ENCODE data around the gene ZNF726.
"Not testable (repeated sequence)": the region's sequence is repeated elsewhere in the genome, so short reads cannot be mapped to it uniquely, and the experiment has no call there.

Gene ZNF726

GRCh38 chr19:23876261-23876660, 38.4 kb upstream of the ZNF726 start:
- Histone ChIP-seq H3K79me1 (replicated peaks; ENCODE audit: low read length, poor library complexity, severe bottlenecking) (no peaks in the 10 kb centered on the region), H2BK15ac (ENCODE audit: low read depth, poor library complexity, severe bottlenecking) (no peak overlapping the region)

DNA sequence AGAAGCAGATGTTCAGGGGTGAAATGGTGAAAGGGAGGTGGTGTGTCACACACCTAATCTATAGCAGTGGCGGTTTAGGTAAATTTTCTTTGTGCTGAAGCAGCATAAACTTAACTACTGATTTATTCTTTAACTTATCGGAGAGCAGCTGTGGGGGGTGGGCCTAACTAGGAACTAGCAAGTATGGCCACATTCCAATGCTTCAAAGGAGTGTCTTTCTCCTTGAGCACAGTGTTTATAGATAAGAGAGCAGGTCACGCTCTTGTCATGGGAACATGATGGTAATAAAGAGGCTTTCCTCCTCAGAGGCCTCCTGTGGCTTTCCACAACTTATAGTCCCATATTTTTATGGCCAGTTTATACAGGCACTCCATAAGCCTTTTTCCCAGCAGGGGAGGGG, 37.9 kb upstream of the ZNF726 start:
- WGBS: 93% methylated on average over 2 of the region's 3 CpGs
- H3K4me1 ChIP-seq (ENCODE audit: control insufficient read depth, insufficient read depth, low read depth, low read length); H3K27ac ChIP-seq (ENCODE audit: low read length, poor library complexity, severe bottlenecking); H3K23ac ChIP-seq (ENCODE audit: low read length in 2 of 2); H4K91ac ChIP-seq (ENCODE audit: low read length); H4K8ac ChIP-seq (ENCODE audit: low read length); H3K27me3 ChIP-seq (ENCODE audit: control insufficient read depth in 1 of 2, insufficient read depth in 1 of 2, low read length in 2 of 2); H3K79me1 ChIP-seq (replicated peaks; ENCODE audit: low read length, poor library complexity, severe bottlenecking); H2AFZ ChIP-seq (ENCODE audit: low read depth, low read length); H3K36me3 ChIP-seq (ENCODE audit: control insufficient read depth in 1 of 2, insufficient read depth in 2 of 2, low read depth in 1 of 2, low read length in 2 of 2); H3K4me3 ChIP-seq (ENCODE audit: insufficient read depth in 1 of 2, low read depth in 1 of 2, low read length in 2 of 2); H3K18ac ChIP-seq (ENCODE audit: low read depth in 1 of 2, low read length in 2 of 2); H2BK12ac ChIP-seq (ENCODE audit: low read length in 2 of 2); DNase-seq; H3K9ac ChIP-seq (ENCODE audit: low read length); H3K4ac ChIP-seq (ENCODE audit: low read depth in 1 of 2, low read length in 2 of 2); H3K4me2 ChIP-seq (ENCODE audit: low read length, poor library complexity, severe bottlenecking); H2BK120ac ChIP-seq (ENCODE audit: low read depth, low read length); H3K14ac ChIP-seq (ENCODE audit: low read length in 2 of 2); H2BK15ac ChIP-seq (ENCODE audit: low read depth, poor library complexity, severe bottlenecking); H2AK5ac ChIP-seq (ENCODE audit: low read length, severe bottlenecking); H2BK5ac ChIP-seq (ENCODE audit: low read depth, low read length, poor library complexity, severe bottlenecking): not testable (repeated sequence)
- peaks cover 32% of the 10 kb centered on the region for H3K9me3 ChIP-seq (ENCODE audit: control insufficient read depth, low read length)

More at GRCh38 chr19:23876261-23876660, 38.4 kb upstream of the ZNF726 start:
- no peak overlapping the region for H3K14ac ChIP-seq (ENCODE audit: low read length in 2 of 2)
- H3K27ac ChIP-seq (ENCODE audit: low read length, poor library complexity, severe bottlenecking): no peak overlapping the region
- H3K36me3 ChIP-seq (ENCODE audit: control insufficient read depth in 1 of 2, insufficient read depth in 2 of 2, low read depth in 1 of 2, low read length in 2 of 2): no peaks in the 10 kb centered on the region
- no peak overlapping the region for H2AFZ ChIP-seq (ENCODE audit: low read depth, low read length)
- no peak overlapping the region for H3K23ac ChIP-seq (ENCODE audit: low read length in 2 of 2)
- H3K9me3 ChIP-seq (ENCODE audit: control insufficient read depth, low read length): peaks cover 33% of the 10 kb centered on the region
- H3K4me2 ChIP-seq (ENCODE audit: low read length, poor library complexity, severe bottlenecking): no peak overlapping the region
- no peak for DNase-seq
- 68% methylated on average over 12 of the region's 12 CpGs for WGBS
- H3K27me3 ChIP-seq (ENCODE audit: control insufficient read depth in 1 of 2, insufficient read depth in 1 of 2, low read length in 2 of 2): no peaks in the 10 kb centered on the region
- no peak overlapping the region for H2BK5ac ChIP-seq (ENCODE audit: low read depth, low read length, poor library complexity, severe bottlenecking)
- no peak overlapping the region for H2BK120ac ChIP-seq (ENCODE audit: low read depth, low read length)
- no peak overlapping the region for H2AK5ac ChIP-seq (ENCODE audit: low read length, severe bottlenecking)
- no peak overlapping the region for H3K4me3 ChIP-seq (ENCODE audit: insufficient read depth in 1 of 2, low read depth in 1 of 2, low read length in 2 of 2)
- H3K4me1 ChIP-seq (ENCODE audit: control insufficient read depth, insufficient read depth, low read depth, low read length): no peaks in the 10 kb centered on the region
- no peak overlapping the region for H3K18ac ChIP-seq (ENCODE audit: low read depth in 1 of 2, low read length in 2 of 2)
- no peak overlapping the region for H4K8ac ChIP-seq (ENCODE audit: low read length)
- no peak overlapping the region for H3K9ac ChIP-seq (ENCODE audit: low read length)
- H2BK12ac ChIP-seq (ENCODE audit: low read length in 2 of 2): no peak overlapping the region
- no peak overlapping the region for H3K4ac ChIP-seq (ENCODE audit: low read depth in 1 of 2, low read length in 2 of 2)
- no peak overlapping the region for H4K91ac ChIP-seq (ENCODE audit: low read length)

GRCh38 chr19:23882493-23882892, 32.2 kb upstream of the ZNF726 start:
- no peaks in the 10 kb centered on the region for H3K4me1 ChIP-seq (ENCODE audit: control insufficient read depth, insufficient read depth, low read depth, low read length)
- H2BK120ac ChIP-seq (ENCODE audit: low read depth, low read length): no peak overlapping the region
- H3K36me3 ChIP-seq (ENCODE audit: control insufficient read depth in 1 of 2, insufficient read depth in 2 of 2, low read depth in 1 of 2, low read length in 2 of 2): no peaks in the 10 kb centered on the region
- no peak overlapping the region for H4K8ac ChIP-seq (ENCODE audit: low read length)
- H3K4me2 ChIP-seq (ENCODE audit: low read length, poor library complexity, severe bottlenecking): no peak overlapping the region
- H2BK15ac ChIP-seq (ENCODE audit: low read depth, poor library complexity, severe bottlenecking): no peak overlapping the region
- H3K4ac ChIP-seq (ENCODE audit: low read depth in 1 of 2, low read length in 2 of 2): no peak overlapping the region
- H3K4me3 ChIP-seq (ENCODE audit: insufficient read depth in 1 of 2, low read depth in 1 of 2, low read length in 2 of 2): no peak overlapping the region
- no peak overlapping the region for H2AFZ ChIP-seq (ENCODE audit: low read depth, low read length)
- H3K9ac ChIP-seq (ENCODE audit: low read length): no peak overlapping the region
- no peak overlapping the region for H3K23ac ChIP-seq (ENCODE audit: low read length in 2 of 2)
- no peak for DNase-seq
- H2BK5ac ChIP-seq (ENCODE audit: low read depth, low read length, poor library complexity, severe bottlenecking): no peak overlapping the region
- H3K9me3 ChIP-seq (ENCODE audit: control insufficient read depth, low read length): peaks cover 43% of the 10 kb centered on the region
- WGBS: 85% methylated on average over 5 of the region's 5 CpGs
- no peaks in the 10 kb centered on the region for H3K79me1 ChIP-seq (replicated peaks; ENCODE audit: low read length, poor library complexity, severe bottlenecking)
- H2BK12ac ChIP-seq (ENCODE audit: low read length in 2 of 2): no peak overlapping the region
- no peak overlapping the region for H3K27ac ChIP-seq (ENCODE audit: low read length, poor library complexity, severe bottlenecking)
- no peak overlapping the region for H3K18ac ChIP-seq (ENCODE audit: low read depth in 1 of 2, low read length in 2 of 2)
- H2AK5ac ChIP-seq (ENCODE audit: low read length, severe bottlenecking): no peak overlapping the region
- no peaks in the 10 kb centered on the region for H3K27me3 ChIP-seq (ENCODE audit: control insufficient read depth in 1 of 2, insufficient read depth in 1 of 2, low read length in 2 of 2)
- H3K14ac ChIP-seq (ENCODE audit: low read length in 2 of 2): no peak overlapping the region
- H4K91ac ChIP-seq (ENCODE audit: low read length): no peak overlapping the region

DNA sequence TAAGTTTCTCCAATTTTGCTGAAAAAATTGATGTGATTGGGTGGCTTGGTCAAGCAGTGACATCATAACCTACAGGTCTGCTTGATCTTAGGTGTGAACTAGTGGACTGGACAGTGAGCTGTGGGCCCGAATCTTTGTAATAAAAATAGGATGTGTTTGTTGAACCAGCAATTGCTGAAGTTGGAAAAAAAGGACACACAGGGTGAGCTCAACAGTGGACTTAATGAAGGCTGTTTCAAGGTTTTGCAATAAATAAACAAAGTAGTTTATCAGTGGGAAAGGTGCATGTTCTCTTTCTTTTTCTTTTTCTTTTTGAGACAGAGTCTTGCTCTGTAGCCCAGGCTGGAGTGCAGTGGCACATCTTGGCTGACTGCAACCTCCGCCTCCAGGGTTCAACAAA, 30.3 kb upstream of the ZNF726 start:
- Histone ChIP-seq H2BK12ac (ENCODE audit: low read length in 2 of 2) (no peak overlapping the region), H2AK5ac (ENCODE audit: low read length, severe bottlenecking) (no peak overlapping the region), H3K79me1 (replicated peaks; ENCODE audit: low read length, poor library complexity, severe bottlenecking) (no peaks in the 10 kb centered on the region), H3K9me3 (ENCODE audit: control insufficient read depth, low read length) (peaks cover 54% of the 10 kb centered on the region), H3K4me1 (ENCODE audit: control insufficient read depth, insufficient read depth, low read depth, low read length) (no peaks in the 10 kb centered on the region), H3K14ac (ENCODE audit: low read length in 2 of 2) (no peak overlapping the region), H3K23ac (ENCODE audit: low read length in 2 of 2) (no peak overlapping the region), H3K27ac (ENCODE audit: low read length, poor library complexity, severe bottlenecking) (no peak overlapping the region), H4K8ac (ENCODE audit: low read length) (no peak overlapping the region), H4K91ac (ENCODE audit: low read length) (no peak overlapping the region), H3K4ac (ENCODE audit: low read depth in 1 of 2, low read length in 2 of 2) (no peak overlapping the region), H2AFZ (ENCODE audit: low read depth, low read length) (no peak overlapping the region), H2BK120ac (ENCODE audit: low read depth, low read length) (no peak overlapping the region), H3K9ac (ENCODE audit: low read length) (no peak overlapping the region), H3K27me3 (ENCODE audit: control insufficient read depth in 1 of 2, insufficient read depth in 1 of 2, low read length in 2 of 2) (no peaks in the 10 kb centered on the region), H2BK15ac (ENCODE audit: low read depth, poor library complexity, severe bottlenecking) (no peak overlapping the region), H3K4me2 (ENCODE audit: low read length, poor library complexity, severe bottlenecking) (no peak overlapping the region), H3K18ac (ENCODE audit: low read depth in 1 of 2, low read length in 2 of 2) (no peak overlapping the region), H3K36me3 (ENCODE audit: control insufficient read depth in 1 of 2, insufficient read depth in 2 of 2, low read depth in 1 of 2, low read length in 2 of 2) (no peaks in the 10 kb centered on the region), H3K4me3 (ENCODE audit: insufficient read depth in 1 of 2, low read depth in 1 of 2, low read length in 2 of 2) (no peak overlapping the region), H2BK5ac (ENCODE audit: low read depth, low read length, poor library complexity, severe bottlenecking) (no peak overlapping the region)
- 59% methylated on average over 2 of the region's 2 CpGs for WGBS
- no peak for DNase-seq

Data from mesenchymal stem cell (in vitro differentiated cells and primary cell).